ENCODE results near the gene OR51T1. TPM values are rescaled to one million over a fixed set of nuclear protein-coding genes. Genes with fewer than 3 reads are reported as not detected.

The OR51T1 gene
- total RNA-seq, 1 donor from 2014 or later: not detected

DNA sequence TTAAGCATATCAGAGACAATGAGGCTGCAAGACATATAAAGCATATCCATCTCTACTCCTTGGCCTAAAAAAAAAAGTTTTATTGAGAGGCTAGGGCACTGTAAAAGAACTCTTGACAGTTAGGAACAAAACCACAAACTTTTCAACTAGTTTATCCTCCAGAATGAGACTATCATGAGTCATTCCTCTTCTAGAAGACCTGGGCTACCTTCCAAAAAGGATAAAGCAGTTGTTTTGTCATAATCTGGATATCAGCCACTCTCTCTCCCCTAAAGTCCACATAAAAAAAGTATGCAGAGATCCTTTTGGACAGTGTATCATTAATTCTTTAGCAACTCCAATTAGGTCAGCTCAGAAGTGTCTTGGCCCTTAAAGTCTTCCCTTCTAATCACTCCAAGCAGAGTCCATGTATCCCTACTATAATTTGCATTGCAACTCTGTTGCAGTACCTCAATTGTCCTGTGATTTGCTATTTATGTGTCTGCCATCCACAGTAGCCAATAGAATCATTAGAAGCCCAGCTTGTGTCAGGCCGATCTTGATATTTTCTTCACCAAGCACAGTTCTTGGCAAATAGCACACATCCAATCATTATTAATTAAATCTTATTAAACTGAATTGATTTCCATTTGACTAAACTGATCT is 10.4 kb downstream of the OR51T1 start:
- Histone ChIP-seq H3K27me3 (ENCODE audit: insufficient read depth, low read length) (no peaks in the 10 kb centered on the region), H3K36me3 (ENCODE audit: insufficient read depth, low read length) (no peaks in the 10 kb centered on the region), H3K4me3 (ENCODE audit: insufficient read depth, low read depth, low read length) (no peak overlapping the region), H3K79me2 (ENCODE audit: insufficient read depth, low read length) (no peaks in the 10 kb centered on the region), H3K27ac (ENCODE audit: low read depth, low read length) (no peak overlapping the region), H3K4me2 (ENCODE audit: low read length) (no peak overlapping the region), H3K9me3 (ENCODE audit: insufficient read depth, low read depth, low read length) (no peaks in the 10 kb centered on the region), H4K20me1 (ENCODE audit: insufficient read depth, low read length) (no peaks in the 10 kb centered on the region), H3K9ac (ENCODE audit: low read length) (no peak overlapping the region), H2AFZ (ENCODE audit: low read depth, low read length) (no peak overlapping the region), H3K4me1 (ENCODE audit: insufficient read depth, low read length) (no peaks in the 10 kb centered on the region)
- TF ChIP-seq, protein P1, sequence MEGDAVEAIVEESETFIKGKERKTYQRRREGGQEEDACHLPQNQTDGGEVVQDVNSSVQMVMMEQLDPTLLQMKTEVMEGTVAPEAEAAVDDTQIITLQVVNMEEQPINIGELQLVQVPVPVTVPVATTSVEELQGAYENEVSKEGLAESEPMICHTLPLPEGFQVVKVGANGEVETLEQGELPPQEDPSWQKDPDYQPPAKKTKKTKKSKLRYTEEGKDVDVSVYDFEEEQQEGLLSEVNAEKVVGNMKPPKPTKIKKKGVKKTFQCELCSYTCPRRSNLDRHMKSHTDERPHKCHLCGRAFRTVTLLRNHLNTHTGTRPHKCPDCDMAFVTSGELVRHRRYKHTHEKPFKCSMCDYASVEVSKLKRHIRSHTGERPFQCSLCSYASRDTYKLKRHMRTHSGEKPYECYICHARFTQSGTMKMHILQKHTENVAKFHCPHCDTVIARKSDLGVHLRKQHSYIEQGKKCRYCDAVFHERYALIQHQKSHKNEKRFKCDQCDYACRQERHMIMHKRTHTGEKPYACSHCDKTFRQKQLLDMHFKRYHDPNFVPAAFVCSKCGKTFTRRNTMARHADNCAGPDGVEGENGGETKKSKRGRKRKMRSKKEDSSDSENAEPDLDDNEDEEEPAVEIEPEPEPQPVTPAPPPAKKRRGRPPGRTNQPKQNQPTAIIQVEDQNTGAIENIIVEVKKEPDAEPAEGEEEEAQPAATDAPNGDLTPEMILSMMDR (IDR thresholded peaks at IDR 0.05; ENCODE audit: insufficient read depth, low read depth, low read length): peak; percentile 39
- no peak for TF ChIP-seq EZH2 (IDR thresholded peaks at IDR 0.05; ENCODE audit: insufficient read depth, low read length)
- no peaks in the 10 kb centered on the region for H3K27me3 Mint-ChIP-seq (ENCODE audit: low read depth, unreplicated experiment)
- peaks cover 6% of the 10 kb centered on the region for H3K4me1 Mint-ChIP-seq (ENCODE audit: low read depth, unreplicated experiment)
- peak; percentile 93 for DNase-seq (ENCODE audit: low read depth)
- peak; percentile 94 for FAIRE-seq
- no peak overlapping the region for H3K27ac Mint-ChIP-seq (ENCODE audit: unreplicated experiment)
- H3K4me3 Mint-ChIP-seq (ENCODE audit: unreplicated experiment): no peak overlapping the region
- no peaks in the 10 kb centered on the region for H3K36me3 Mint-ChIP-seq (ENCODE audit: low read depth, unreplicated experiment)
- no peaks in the 10 kb centered on the region for H3K9me3 Mint-ChIP-seq (ENCODE audit: unreplicated experiment)

DNA sequence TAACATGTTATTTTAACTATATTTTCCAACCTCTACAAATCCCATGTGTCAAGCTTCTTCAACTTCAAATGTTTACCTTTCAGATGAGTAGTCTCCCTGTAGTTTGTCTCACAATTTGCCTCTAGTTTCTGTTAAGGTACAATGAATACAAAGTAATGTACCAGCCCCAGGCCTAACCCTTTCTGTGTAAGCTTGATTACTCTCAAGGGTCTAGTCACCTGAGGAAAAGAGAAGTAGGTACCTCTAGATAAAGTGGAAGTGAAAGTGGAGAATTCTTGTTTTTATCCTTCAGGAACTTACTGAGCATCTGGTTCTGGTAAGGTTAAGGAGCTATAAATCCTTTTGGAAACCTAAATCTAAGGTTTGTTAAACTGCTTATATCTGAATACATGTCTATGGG is 21.8 kb downstream of the OR51T1 start, which contains the start of gene OR51A7:
Gene OR51A7, plus strand, starts transcription at position 300 of the 400 bp plus-strand sequence. CDS start 3,587 bp downstream, outside the sequence.
- no peaks in the 10 kb centered on the region for H4K20me1 ChIP-seq (ENCODE audit: insufficient read depth, low read length)
- H3K9ac ChIP-seq (ENCODE audit: low read length): no peak within 1 kb of the TSS
- Mint-ChIP-seq H3K27ac (ENCODE audit: unreplicated experiment) (no peak within 1 kb of the TSS), H3K36me3 (ENCODE audit: low read depth, unreplicated experiment) (no peaks in the 10 kb centered on the region), H3K27me3 (ENCODE audit: low read depth, unreplicated experiment) (no peaks in the 10 kb centered on the region), H3K4me1 (ENCODE audit: low read depth, unreplicated experiment) (peaks cover 4% of the 10 kb centered on the region), H3K4me3 (ENCODE audit: unreplicated experiment) (no peak within 1 kb of the TSS), H3K9me3 (ENCODE audit: unreplicated experiment) (no peaks in the 10 kb centered on the region)
- H2AFZ ChIP-seq (ENCODE audit: low read depth, low read length): no peak within 1 kb of the TSS
- H3K36me3 ChIP-seq (ENCODE audit: insufficient read depth, low read length): no peaks in the 10 kb centered on the region
- H3K27ac ChIP-seq (ENCODE audit: low read depth, low read length): no peak within 1 kb of the TSS
- TF ChIP-seq, protein P1 (IDR thresholded peaks at IDR 0.05; ENCODE audit: insufficient read depth, low read depth, low read length): no peak
- no peak for TF ChIP-seq EZH2 (IDR thresholded peaks at IDR 0.05; ENCODE audit: insufficient read depth, low read length)
- no peaks in the 10 kb centered on the region for H3K79me2 ChIP-seq (ENCODE audit: insufficient read depth, low read length)
- H3K4me2 ChIP-seq (ENCODE audit: low read length): no peak within 1 kb of the TSS
- H3K27me3 ChIP-seq (ENCODE audit: insufficient read depth, low read length): no peaks in the 10 kb centered on the region
- no peaks in the 10 kb centered on the region for H3K9me3 ChIP-seq (ENCODE audit: insufficient read depth, low read depth, low read length)
- no peak within 1 kb of the TSS for H3K4me3 ChIP-seq (ENCODE audit: insufficient read depth, low read depth, low read length)
- DNase-seq (ENCODE audit: low read depth) (no peak), FAIRE-seq (no peak)
- no peaks in the 10 kb centered on the region for H3K4me1 ChIP-seq (ENCODE audit: insufficient read depth, low read length)

DNA sequence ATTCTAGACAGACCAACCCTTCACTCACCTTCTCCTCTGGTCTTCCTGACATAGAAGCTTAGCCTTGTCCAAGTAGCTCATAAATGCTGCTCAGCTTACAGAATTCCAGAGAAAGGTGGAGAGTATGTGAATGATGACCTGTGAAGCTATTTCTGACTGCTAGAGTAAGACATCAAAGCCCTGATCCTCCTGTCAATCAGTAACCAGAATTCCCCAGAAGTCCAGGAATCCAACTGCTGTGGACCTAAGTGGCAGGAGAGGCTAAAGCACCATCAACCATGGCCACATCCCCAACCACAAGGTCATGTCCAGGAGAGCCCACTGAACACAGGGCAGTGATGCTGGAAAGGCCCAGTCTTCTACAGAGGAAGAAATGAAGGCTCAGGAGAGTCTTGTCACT is 34.9 kb downstream of the OR51T1 start:
- TF ChIP-seq, protein P1 (IDR thresholded peaks at IDR 0.05; ENCODE audit: insufficient read depth, low read depth, low read length): no peak
- no peak for FAIRE-seq
- Histone ChIP-seq H3K4me1 (ENCODE audit: insufficient read depth, low read length) (no peaks in the 10 kb centered on the region), H2AFZ (ENCODE audit: low read depth, low read length) (no peak overlapping the region), H4K20me1 (ENCODE audit: insufficient read depth, low read length) (no peaks in the 10 kb centered on the region), H3K27me3 (ENCODE audit: insufficient read depth, low read length) (no peaks in the 10 kb centered on the region), H3K36me3 (ENCODE audit: insufficient read depth, low read length) (no peaks in the 10 kb centered on the region), H3K79me2 (ENCODE audit: insufficient read depth, low read length) (no peaks in the 10 kb centered on the region), H3K9me3 (ENCODE audit: insufficient read depth, low read depth, low read length) (no peaks in the 10 kb centered on the region), H3K4me2 (ENCODE audit: low read length) (no peak overlapping the region), H3K27ac (ENCODE audit: low read depth, low read length) (no peak overlapping the region), H3K4me3 (ENCODE audit: insufficient read depth, low read depth, low read length) (no peak overlapping the region), H3K9ac (ENCODE audit: low read length) (no peak overlapping the region)
- H3K9me3 Mint-ChIP-seq (ENCODE audit: unreplicated experiment): no peaks in the 10 kb centered on the region
- peaks cover 2% of the 10 kb centered on the region for H3K27me3 Mint-ChIP-seq (ENCODE audit: low read depth, unreplicated experiment)
- H3K4me3 Mint-ChIP-seq (ENCODE audit: unreplicated experiment): no peak overlapping the region
- peak overlapping the region; percentile 9 for H3K27ac Mint-ChIP-seq (ENCODE audit: unreplicated experiment)
- no peak for DNase-seq (ENCODE audit: low read depth)
- no peaks in the 10 kb centered on the region for H3K36me3 Mint-ChIP-seq (ENCODE audit: low read depth, unreplicated experiment)
- H3K4me1 Mint-ChIP-seq (ENCODE audit: low read depth, unreplicated experiment): peaks cover 11% of the 10 kb centered on the region

All from astrocyte (in vitro differentiated cells and primary cell).